ENCODE measurements around the gene XKR3. TPM values are rescaled to one million over a fixed set of nuclear protein-coding genes. Genes with fewer than 3 reads are reported as not detected.

XKR3 gene
- total RNA-seq, 5 donors from 2014 or later (not counting 1 experiment from before 2014, with no cell fraction given), result not detected

GRCh38 chr22:16829985-16830384 is 4.8 kb upstream of the XKR3 start:
- H3K4me1 Mint-ChIP-seq, result peaks cover 8 to 14% (median 9%) of the 10 kb centered on the region in 3 donors
- peaks cover 0 to 3% of the 10 kb centered on the region in 2 experiments for H3K4me1 ChIP-seq (ENCODE audit: control insufficient read depth in 1 of 2, extremely low read depth in 1 of 2, insufficient read depth in 2 of 2, low read length in 2 of 2)
- no peaks in the 10 kb centered on the region for H3K36me3 ChIP-seq (ENCODE audit: control insufficient read depth in 2 of 2, extremely low read depth in 1 of 2, insufficient read depth in 1 of 2, low read length in 1 of 2)
- no peak overlapping the region for H3K27ac Mint-ChIP-seq
- peaks cover 11 to 12% of the 10 kb centered on the region in 2 donors for H3K27me3 Mint-ChIP-seq
- CTCF ChIA-PET, result interaction anchor here in 1 of 2 donors (0.6 kb wide), 1 partner anchor 24 kb away, joined by 5 read pairs; no protein-coding TSS in a partner anchor
- H3K4me3 Mint-ChIP-seq, result no peak overlapping the region
- WGBS (ENCODE audit: insufficient coverage), result no CpG with 5 or more reads among the region's 3 CpGs
- DNase-seq, result no peak
- no peak overlapping the region for H3K4me3 ChIP-seq (ENCODE audit: control insufficient read depth in 1 of 2, extremely low read depth in 1 of 2, low read length in 1 of 2)
- no peak overlapping the region for H3K27ac ChIP-seq (ENCODE audit: low read length)
- no peaks in the 10 kb centered on the region for H3K27me3 ChIP-seq (replicated peaks in 1 of 2; ENCODE audit: control insufficient read depth in 2 of 2, extremely low read depth in 1 of 2, insufficient read depth in 2 of 2, low read length in 1 of 2)
- ATAC-seq (replicated peaks in 1 of 4), result no peak
- POLR2A ChIA-PET, result no interaction called here
- H3K9me3 Mint-ChIP-seq, result no peaks in the 10 kb centered on the region
- H3K36me3 Mint-ChIP-seq, result no peaks in the 10 kb centered on the region
- H3K9me3 ChIP-seq, result no peaks in the 10 kb centered on the region

GRCh38 chr22:16828876-16829275 is 3.7 kb upstream of the XKR3 start:
- Histone ChIP-seq H3K27me3 (replicated peaks in 1 of 2; ENCODE audit: control insufficient read depth in 2 of 2, extremely low read depth in 1 of 2, insufficient read depth in 2 of 2, low read length in 1 of 2) (no peaks in the 10 kb centered on the region), H3K4me1 (ENCODE audit: control insufficient read depth in 1 of 2, extremely low read depth in 1 of 2, insufficient read depth in 2 of 2, low read length in 2 of 2) (peaks cover 0 to 6% of the 10 kb centered on the region in 2 experiments), H3K4me3 (ENCODE audit: control insufficient read depth in 1 of 2, extremely low read depth in 1 of 2, low read length in 1 of 2) (no peak overlapping the region), H3K9me3 (no peaks in the 10 kb centered on the region), H3K36me3 (ENCODE audit: control insufficient read depth in 2 of 2, extremely low read depth in 1 of 2, insufficient read depth in 1 of 2, low read length in 1 of 2) (no peaks in the 10 kb centered on the region), H3K27ac (ENCODE audit: low read length) (no peak overlapping the region)
- Mint-ChIP-seq H3K9me3 (no peaks in the 10 kb centered on the region), H3K27ac (no peak overlapping the region), H3K4me3 (no peak overlapping the region), H3K4me1 (peaks cover 19 to 25% (median 20%) of the 10 kb centered on the region in 3 donors), H3K27me3 (peaks cover 4 to 5% of the 10 kb centered on the region in 2 donors), H3K36me3 (no peaks in the 10 kb centered on the region)
- ATAC-seq (replicated peaks in 1 of 4) (no peak), DNase-seq (no peak)
- ChIA-PET POLR2A (no interaction called here), CTCF (no interaction called here)
- WGBS (ENCODE audit: insufficient coverage), result 75% methylated on average over 4 of the region's 4 CpGs

- Histone ChIP-seq H3K27ac (ENCODE audit: low read length) (no peak overlapping the region), H3K4me1 (ENCODE audit: control insufficient read depth in 1 of 2, extremely low read depth in 1 of 2, insufficient read depth in 2 of 2, low read length in 2 of 2) (peaks cover 0 to 6% of the 10 kb centered on the region in 2 experiments), H3K4me3 (ENCODE audit: control insufficient read depth in 1 of 2, extremely low read depth in 1 of 2, low read length in 1 of 2) (no peak overlapping the region), H3K27me3 (replicated peaks in 1 of 2; ENCODE audit: control insufficient read depth in 2 of 2, extremely low read depth in 1 of 2, insufficient read depth in 2 of 2, low read length in 1 of 2) (no peaks in the 10 kb centered on the region), H3K9me3 (no peaks in the 10 kb centered on the region), H3K36me3 (ENCODE audit: control insufficient read depth in 2 of 2, extremely low read depth in 1 of 2, insufficient read depth in 1 of 2, low read length in 1 of 2) (no peaks in the 10 kb centered on the region)
- WGBS (ENCODE audit: insufficient coverage), result no CpG with 5 or more reads among the region's 1 CpG
- CTCF ChIA-PET, result no interaction called here
- H3K9me3 Mint-ChIP-seq, result peaks cover 0 to 5% (median 0%) of the 10 kb centered on the region in 3 donors
- H3K27me3 Mint-ChIP-seq, result peaks cover 0 to 7% of the 10 kb centered on the region in 2 donors
- ATAC-seq (replicated peaks in 1 of 4) (no peak), DNase-seq (no peak)
- no peak overlapping the region for H3K27ac Mint-ChIP-seq
- peaks cover 22 to 28% (median 22%) of the 10 kb centered on the region in 3 donors for H3K4me1 Mint-ChIP-seq
- H3K36me3 Mint-ChIP-seq, result no peaks in the 10 kb centered on the region
- H3K4me3 Mint-ChIP-seq, result no peak overlapping the region
- POLR2A ChIA-PET, result no interaction called here
Observed at GRCh38 chr22:16827506-16827905, 2.3 kb upstream of the XKR3 start.

- H3K4me1 Mint-ChIP-seq, result peaks cover 6 to 7% (median 6%) of the 10 kb centered on the region in 3 donors
- H3K27me3 ChIP-seq (replicated peaks in 1 of 2; ENCODE audit: control insufficient read depth in 2 of 2, extremely low read depth in 1 of 2, insufficient read depth in 2 of 2, low read length in 1 of 2), result no peaks in the 10 kb centered on the region
- H3K27ac ChIP-seq (ENCODE audit: low read length), result no peak overlapping the region
- POLR2A ChIA-PET, result no interaction called here
- DNase-seq (no peak), ATAC-seq (replicated peaks in 1 of 4) (no peak)
- H3K36me3 ChIP-seq (ENCODE audit: control insufficient read depth in 2 of 2, extremely low read depth in 1 of 2, insufficient read depth in 1 of 2, low read length in 1 of 2), result no peaks in the 10 kb centered on the region
- peaks cover 10 to 12% of the 10 kb centered on the region in 2 donors for H3K27me3 Mint-ChIP-seq
- no peak overlapping the region for H3K4me3 Mint-ChIP-seq
- H3K9me3 ChIP-seq, result no peaks in the 10 kb centered on the region
- H3K27ac Mint-ChIP-seq, result no peak overlapping the region
- H3K4me1 ChIP-seq (ENCODE audit: control insufficient read depth in 1 of 2, extremely low read depth in 1 of 2, insufficient read depth in 2 of 2, low read length in 2 of 2), result no peaks in the 10 kb centered on the region
- CTCF ChIA-PET, result no interaction called here
- H3K9me3 Mint-ChIP-seq, result peaks cover 4 to 13% (median 8%) of the 10 kb centered on the region in 3 donors
- no peak overlapping the region for H3K4me3 ChIP-seq (ENCODE audit: control insufficient read depth in 1 of 2, extremely low read depth in 1 of 2, low read length in 1 of 2)
- H3K36me3 Mint-ChIP-seq, result no peaks in the 10 kb centered on the region
Observed at GRCh38 chr22:16819249-16819648, 6.0 kb downstream of the XKR3 start.

- no peak for ATAC-seq (replicated peaks in 1 of 4)
- POLR2A ChIA-PET, result no interaction called here
- Mint-ChIP-seq H3K36me3 (no peaks in the 10 kb centered on the region), H3K4me1 (no peaks in the 10 kb centered on the region), H3K4me3 (no peak overlapping the region), H3K9me3 (peaks cover 4 to 13% (median 8%) of the 10 kb centered on the region in 3 donors), H3K27ac (no peak overlapping the region), H3K27me3 (peaks cover 10 to 12% of the 10 kb centered on the region in 2 donors)
- no peaks in the 10 kb centered on the region for H3K9me3 ChIP-seq
- WGBS (ENCODE audit: insufficient coverage), result 71% methylated on average over 2 of the region's 2 CpGs
- no peaks in the 10 kb centered on the region for H3K4me1 ChIP-seq (ENCODE audit: control insufficient read depth in 1 of 2, extremely low read depth in 1 of 2, insufficient read depth in 2 of 2, low read length in 2 of 2)
- H3K36me3 ChIP-seq (ENCODE audit: control insufficient read depth in 2 of 2, extremely low read depth in 1 of 2, insufficient read depth in 1 of 2, low read length in 1 of 2), result no peaks in the 10 kb centered on the region
- no peak overlapping the region for H3K27ac ChIP-seq (ENCODE audit: low read length)
- H3K4me3 ChIP-seq (ENCODE audit: control insufficient read depth in 1 of 2, extremely low read depth in 1 of 2, low read length in 1 of 2), result no peak overlapping the region
- CTCF ChIA-PET, result no interaction called here
- H3K27me3 ChIP-seq (replicated peaks in 1 of 2; ENCODE audit: control insufficient read depth in 2 of 2, extremely low read depth in 1 of 2, insufficient read depth in 2 of 2, low read length in 1 of 2), result no peaks in the 10 kb centered on the region
- no peak for DNase-seq
Observed at GRCh38 chr22:16818538-16818937, 6.7 kb downstream of the XKR3 start.

- Histone ChIP-seq H3K4me1 (ENCODE audit: control insufficient read depth in 1 of 2, extremely low read depth in 1 of 2, insufficient read depth in 2 of 2, low read length in 2 of 2) (peaks cover 3 to 8% of the 10 kb centered on the region in 2 experiments), H3K27me3 (replicated peaks in 1 of 2; ENCODE audit: control insufficient read depth in 2 of 2, extremely low read depth in 1 of 2, insufficient read depth in 2 of 2, low read length in 1 of 2) (no peaks in the 10 kb centered on the region), H3K36me3 (ENCODE audit: control insufficient read depth in 2 of 2, extremely low read depth in 1 of 2, insufficient read depth in 1 of 2, low read length in 1 of 2) (no peaks in the 10 kb centered on the region), H3K9me3 (no peaks in the 10 kb centered on the region), H3K27ac (ENCODE audit: low read length) (no peak overlapping the region), H3K4me3 (ENCODE audit: control insufficient read depth in 1 of 2, extremely low read depth in 1 of 2, low read length in 1 of 2) (no peak overlapping the region)
- Mint-ChIP-seq H3K27ac (no peak overlapping the region), H3K4me3 (no peak overlapping the region), H3K9me3 (peaks cover 0 to 13% (median 4%) of the 10 kb centered on the region in 3 donors), H3K36me3 (no peaks in the 10 kb centered on the region), H3K27me3 (peaks cover 5 to 12% of the 10 kb centered on the region in 2 donors), H3K4me1 (peaks cover 6 to 17% (median 9%) of the 10 kb centered on the region in 3 donors)
- no peak for ATAC-seq (replicated peaks in 1 of 4)
- CTCF ChIA-PET, result no interaction called here
- POLR2A ChIA-PET, result no interaction called here
- DNase-seq, result no peak
- no CpG with 5 or more reads among the region's 1 CpG for WGBS (ENCODE audit: insufficient coverage)
Observed at GRCh38 chr22:16815073-16815472, 10.1 kb downstream of the XKR3 start.
